ENCODE data around the gene TMEM161A. TPM values are rescaled to one million over a fixed set of nuclear protein-coding genes. Genes with fewer than 3 reads are reported as not detected.

The TMEM161A gene
- polyA plus RNA-seq, 1 donor from 2014 or later: 19.5 TPM

DNA sequence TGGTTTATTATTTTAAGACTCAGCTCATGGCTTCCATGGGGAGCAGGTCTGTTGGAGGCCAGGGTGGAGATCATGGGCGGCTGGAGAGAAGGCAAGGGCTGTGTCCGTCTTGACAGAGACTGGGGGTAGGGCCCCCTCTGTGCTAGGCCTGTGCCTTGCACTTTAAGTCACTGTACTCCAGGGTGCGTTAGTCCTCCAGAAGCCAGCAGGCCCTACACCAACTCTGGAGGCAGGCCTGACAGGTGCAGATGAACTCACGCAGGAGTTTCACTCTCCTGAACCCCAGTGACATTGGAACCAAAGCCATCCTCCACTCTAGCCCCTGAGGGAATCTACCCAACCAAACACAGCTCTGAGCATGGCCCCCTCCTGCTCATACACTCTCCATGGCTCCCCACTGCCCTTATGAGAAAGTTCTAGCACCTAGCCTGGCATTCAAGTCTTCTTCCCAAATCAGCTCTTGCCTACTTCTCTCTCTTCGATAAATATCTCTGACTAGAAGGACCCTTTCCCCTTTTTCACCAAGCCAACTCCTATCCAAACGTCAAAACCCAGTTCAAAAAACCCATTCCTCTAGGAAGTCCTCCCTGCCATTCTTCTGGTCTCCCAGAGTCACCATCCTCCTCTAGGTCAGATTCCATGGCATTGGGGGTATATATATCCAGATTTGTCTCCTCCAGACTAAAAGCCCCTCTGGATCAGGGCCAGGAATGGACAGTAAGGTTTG, 16.7 kb upstream of the TMEM161A start:
- Histone ChIP-seq H3K79me2 (replicated peaks; ENCODE audit: insufficient read depth, low read length) (no peaks in the 10 kb centered on the region), H3K4me3 (ENCODE audit: low read length) (no peak overlapping the region), H3K36me3 (ENCODE audit: insufficient read depth, low read length) (no peaks in the 10 kb centered on the region), H3K9ac (ENCODE audit: low read length) (no peak overlapping the region), H3K9me2 (ENCODE audit: insufficient read depth, low read length) (no peaks in the 10 kb centered on the region), H3K27ac (ENCODE audit: low read length) (no peak overlapping the region), H3F3A (ENCODE audit: insufficient read depth, low read length, poor library complexity, severe bottlenecking) (no peaks in the 10 kb centered on the region), H3K4me2 (ENCODE audit: low read length) (no peak overlapping the region), H2AFZ (ENCODE audit: low read depth, low read length) (no peak overlapping the region), H3K9me3 (ENCODE audit: low read length) (no peaks in the 10 kb centered on the region), H4K20me1 (ENCODE audit: insufficient read depth) (no peaks in the 10 kb centered on the region), H3K27me3 (ENCODE audit: insufficient read depth, low read depth, low read length) (no peaks in the 10 kb centered on the region)
- TF ChIP-seq SMC3 (conservative IDR thresholded peaks at IDR 0.05; ENCODE audit: poor library complexity): no peak
- no peak for TF ChIP-seq EZH2 (IDR thresholded peaks at IDR 0.05; ENCODE audit: borderline replicate concordance, insufficient read depth, low read length, poor library complexity, severe bottlenecking)
- TF ChIP-seq EP300 (conservative IDR thresholded peaks at IDR 0.05; ENCODE audit: poor library complexity, severe bottlenecking): no peak
- no peak for TF ChIP-seq TAF1 (IDR thresholded peaks at IDR 0.05; ENCODE audit: low read depth)
- no peak for TF ChIP-seq RAD21 (conservative IDR thresholded peaks at IDR 0.05)
- TF ChIP-seq, protein P1, sequence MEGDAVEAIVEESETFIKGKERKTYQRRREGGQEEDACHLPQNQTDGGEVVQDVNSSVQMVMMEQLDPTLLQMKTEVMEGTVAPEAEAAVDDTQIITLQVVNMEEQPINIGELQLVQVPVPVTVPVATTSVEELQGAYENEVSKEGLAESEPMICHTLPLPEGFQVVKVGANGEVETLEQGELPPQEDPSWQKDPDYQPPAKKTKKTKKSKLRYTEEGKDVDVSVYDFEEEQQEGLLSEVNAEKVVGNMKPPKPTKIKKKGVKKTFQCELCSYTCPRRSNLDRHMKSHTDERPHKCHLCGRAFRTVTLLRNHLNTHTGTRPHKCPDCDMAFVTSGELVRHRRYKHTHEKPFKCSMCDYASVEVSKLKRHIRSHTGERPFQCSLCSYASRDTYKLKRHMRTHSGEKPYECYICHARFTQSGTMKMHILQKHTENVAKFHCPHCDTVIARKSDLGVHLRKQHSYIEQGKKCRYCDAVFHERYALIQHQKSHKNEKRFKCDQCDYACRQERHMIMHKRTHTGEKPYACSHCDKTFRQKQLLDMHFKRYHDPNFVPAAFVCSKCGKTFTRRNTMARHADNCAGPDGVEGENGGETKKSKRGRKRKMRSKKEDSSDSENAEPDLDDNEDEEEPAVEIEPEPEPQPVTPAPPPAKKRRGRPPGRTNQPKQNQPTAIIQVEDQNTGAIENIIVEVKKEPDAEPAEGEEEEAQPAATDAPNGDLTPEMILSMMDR (IDR thresholded peaks at IDR 0.05; ENCODE audit: poor library complexity, severe bottlenecking): no peak
- no peak for TF ChIP-seq POLR2AphosphoS5 (IDR thresholded peaks at IDR 0.05)
- TF ChIP-seq MXI1 (conservative IDR thresholded peaks at IDR 0.05; ENCODE audit: poor library complexity, severe bottlenecking): no peak
- TF ChIP-seq, protein P2, sequence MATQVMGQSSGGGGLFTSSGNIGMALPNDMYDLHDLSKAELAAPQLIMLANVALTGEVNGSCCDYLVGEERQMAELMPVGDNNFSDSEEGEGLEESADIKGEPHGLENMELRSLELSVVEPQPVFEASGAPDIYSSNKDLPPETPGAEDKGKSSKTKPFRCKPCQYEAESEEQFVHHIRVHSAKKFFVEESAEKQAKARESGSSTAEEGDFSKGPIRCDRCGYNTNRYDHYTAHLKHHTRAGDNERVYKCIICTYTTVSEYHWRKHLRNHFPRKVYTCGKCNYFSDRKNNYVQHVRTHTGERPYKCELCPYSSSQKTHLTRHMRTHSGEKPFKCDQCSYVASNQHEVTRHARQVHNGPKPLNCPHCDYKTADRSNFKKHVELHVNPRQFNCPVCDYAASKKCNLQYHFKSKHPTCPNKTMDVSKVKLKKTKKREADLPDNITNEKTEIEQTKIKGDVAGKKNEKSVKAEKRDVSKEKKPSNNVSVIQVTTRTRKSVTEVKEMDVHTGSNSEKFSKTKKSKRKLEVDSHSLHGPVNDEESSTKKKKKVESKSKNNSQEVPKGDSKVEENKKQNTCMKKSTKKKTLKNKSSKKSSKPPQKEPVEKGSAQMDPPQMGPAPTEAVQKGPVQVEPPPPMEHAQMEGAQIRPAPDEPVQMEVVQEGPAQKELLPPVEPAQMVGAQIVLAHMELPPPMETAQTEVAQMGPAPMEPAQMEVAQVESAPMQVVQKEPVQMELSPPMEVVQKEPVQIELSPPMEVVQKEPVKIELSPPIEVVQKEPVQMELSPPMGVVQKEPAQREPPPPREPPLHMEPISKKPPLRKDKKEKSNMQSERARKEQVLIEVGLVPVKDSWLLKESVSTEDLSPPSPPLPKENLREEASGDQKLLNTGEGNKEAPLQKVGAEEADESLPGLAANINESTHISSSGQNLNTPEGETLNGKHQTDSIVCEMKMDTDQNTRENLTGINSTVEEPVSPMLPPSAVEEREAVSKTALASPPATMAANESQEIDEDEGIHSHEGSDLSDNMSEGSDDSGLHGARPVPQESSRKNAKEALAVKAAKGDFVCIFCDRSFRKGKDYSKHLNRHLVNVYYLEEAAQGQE (IDR thresholded peaks at IDR 0.05; ENCODE audit: borderline replicate concordance): no peak

DNA sequence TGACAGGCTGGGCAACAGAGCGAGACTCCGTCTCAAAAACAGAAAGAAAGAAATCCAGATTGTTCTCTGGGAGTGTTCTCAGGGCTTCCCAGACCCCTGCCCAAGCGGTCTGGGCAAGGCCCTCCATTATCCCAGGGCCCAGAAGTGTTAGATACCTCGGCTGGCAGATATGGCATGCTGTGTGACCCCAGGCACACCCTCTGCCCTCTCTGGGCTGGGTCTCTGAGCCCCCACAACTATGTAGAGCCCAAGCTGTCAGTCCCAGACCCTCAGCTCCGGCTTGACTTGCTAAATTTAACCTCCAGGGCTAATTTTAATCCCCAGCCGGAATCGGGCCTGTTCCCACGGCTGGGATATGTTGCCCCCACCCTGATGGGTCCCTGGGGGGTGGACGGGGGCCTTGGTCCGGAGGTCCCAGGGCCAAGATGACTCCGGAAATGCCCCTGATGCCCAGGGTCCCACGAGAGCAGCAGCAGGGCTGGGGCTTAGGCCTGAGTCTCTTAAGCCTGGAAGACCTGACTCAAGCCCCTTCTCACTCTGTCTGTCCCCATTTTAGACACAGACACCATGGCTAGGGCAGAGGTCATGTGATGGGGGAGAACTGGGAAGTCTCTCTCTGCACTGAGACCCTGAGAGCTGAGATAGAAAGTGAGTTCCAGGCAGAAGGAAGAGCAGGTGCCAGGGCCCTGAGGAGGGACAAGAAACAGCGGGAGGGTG, 14.5 kb upstream of the TMEM161A start:
- H3K27ac ChIP-seq (ENCODE audit: low read length): no peak overlapping the region
- no peaks in the 10 kb centered on the region for H3K27me3 ChIP-seq (ENCODE audit: insufficient read depth, low read depth, low read length)
- H2AFZ ChIP-seq (ENCODE audit: low read depth, low read length): no peak overlapping the region
- H3K36me3 ChIP-seq (ENCODE audit: insufficient read depth, low read length): no peaks in the 10 kb centered on the region
- H3F3A ChIP-seq (ENCODE audit: insufficient read depth, low read length, poor library complexity, severe bottlenecking): no peaks in the 10 kb centered on the region
- no peaks in the 10 kb centered on the region for H4K20me1 ChIP-seq (ENCODE audit: insufficient read depth)
- no peaks in the 10 kb centered on the region for H3K9me3 ChIP-seq (ENCODE audit: low read length)
- no peak overlapping the region for H3K9ac ChIP-seq (ENCODE audit: low read length)
- no peak overlapping the region for H3K4me2 ChIP-seq (ENCODE audit: low read length)
- no peaks in the 10 kb centered on the region for H3K79me2 ChIP-seq (replicated peaks; ENCODE audit: insufficient read depth, low read length)
- no peak overlapping the region for H3K4me3 ChIP-seq (ENCODE audit: low read length)
- H3K9me2 ChIP-seq (ENCODE audit: insufficient read depth, low read length): no peaks in the 10 kb centered on the region
- TF ChIP-seq POLR2AphosphoS5 (IDR thresholded peaks at IDR 0.05) (no peak), SMC3 (conservative IDR thresholded peaks at IDR 0.05; ENCODE audit: poor library complexity) (no peak), EZH2 (IDR thresholded peaks at IDR 0.05; ENCODE audit: borderline replicate concordance, insufficient read depth, low read length, poor library complexity, severe bottlenecking) (no peak), EP300 (conservative IDR thresholded peaks at IDR 0.05; ENCODE audit: poor library complexity, severe bottlenecking) (no peak), RAD21 (conservative IDR thresholded peaks at IDR 0.05) (no peak), MXI1 (conservative IDR thresholded peaks at IDR 0.05; ENCODE audit: poor library complexity, severe bottlenecking) (no peak), TAF1 (IDR thresholded peaks at IDR 0.05; ENCODE audit: low read depth) (no peak)
- TF ChIP-seq, protein P2 (IDR thresholded peaks at IDR 0.05; ENCODE audit: borderline replicate concordance): no peak
- TF ChIP-seq, protein P1 (IDR thresholded peaks at IDR 0.05; ENCODE audit: poor library complexity, severe bottlenecking): no peak

Data from neural cell (in vitro differentiated cells).